HL-60 (cell line): Measurements from ENCODE around the gene PHF14.

ENCODE experiments used
- DNase-seq, 2 experiments: peaks; one replicate each; pipeline ENCODE4 v3.0.0-alpha.2; 2010 to 2020; ENCODE audit warnings: low read depth in 1 of 2, low spot score in 1 of 2
- H3K27ac ChIP-seq: fragments of 250-450 bp; sonication (Bioruptor Pico); replicated peaks from 2 replicates; pipeline ENCODE4 v1.5.1; 2020; ENCODE audit warnings: mild to moderate bottlenecking, moderate library complexity
- H3K27me3 ChIP-seq: fragments of 250-450 bp; sonication (Bioruptor Pico); 2 replicates; pipeline ENCODE4 v1.5.1; 2021; ENCODE audit warnings: mild to moderate bottlenecking, moderate library complexity; ENCODE audit not compliant: insufficient read depth, poor library complexity, severe bottlenecking
- H3K4me3 ChIP-seq: replicated peaks from 2 replicates; pipeline ENCODE4 v1.5.1; 2011; ENCODE audit warnings: mild to moderate bottlenecking, control low read depth, low read length; ENCODE audit not compliant: insufficient read depth
- CTCF ChIP-seq: IDR thresholded peaks from one replicate; pipeline ENCODE4 v1.5.1; 2011; ENCODE audit warnings: low read length, control low read depth, inconsistent platforms; ENCODE audit not compliant: insufficient read depth
- GABPA ChIP-seq: IDR thresholded peaks from 2 replicates; pipeline ENCODE4 v1.6.1; 2012; ENCODE audit warnings: low read depth
- POLR2AphosphoS5 ChIP-seq: IDR thresholded peaks from 2 replicates; pipeline ENCODE4 v1.6.1; 2012; ENCODE audit warnings: low read depth
- REST ChIP-seq: IDR thresholded peaks from 2 replicates; pipeline ENCODE4 v1.6.1; 2012; ENCODE audit warnings: low read depth; ENCODE audit not compliant: insufficient replicate concordance
- SPI1 ChIP-seq: IDR thresholded peaks from 2 replicates; pipeline ENCODE4 v1.6.1; 2012; ENCODE audit warnings: low read depth, mild to moderate bottlenecking, borderline replicate concordance

The PHF14 gene

GRCh38 chr7:11130012-11130411 lies 156.3 kb downstream of the PHF14 start:
- Histone ChIP-seq H3K4me3 (no peak overlapping the region), H3K27me3 (no peaks in the 10 kb centered on the region), H3K27ac (no peak overlapping the region)
- DNase-seq: no peak
- TF ChIP-seq POLR2AphosphoS5 (no peak), CTCF (no peak), REST (no peak), GABPA (no peak)

- no peak overlapping the region for H3K27ac ChIP-seq
- TF ChIP-seq CTCF (no peak), GABPA (no peak), SPI1 (no peak), REST (no peak), POLR2AphosphoS5 (no peak)
- no peak for DNase-seq
These were observed 156.9 kb downstream of the PHF14 start for GRCh38 chr7:11130601-11131000.

GRCh38 chr7:11133436-11133959 lies 159.8 kb downstream of the PHF14 start:
- TF ChIP-seq REST: no peak
- TF ChIP-seq POLR2AphosphoS5: no peak
- Histone ChIP-seq H3K27me3 (no peaks in the 10 kb centered on the region), H3K27ac (no peak overlapping the region), H3K4me3 (no peak overlapping the region)
- no peak for DNase-seq

More at GRCh38 chr7:11130601-11131000, 156.9 kb downstream of the PHF14 start:
- no peaks in the 10 kb centered on the region for H3K27me3 ChIP-seq
- H3K4me3 ChIP-seq: no peak overlapping the region

- no peak overlapping the region for H3K4me3 ChIP-seq
- no peak overlapping the region for H3K27ac ChIP-seq
- no peaks in the 10 kb centered on the region for H3K27me3 ChIP-seq
- no peak for DNase-seq
- TF ChIP-seq CTCF (no peak), POLR2AphosphoS5 (no peak), REST (no peak), SPI1 (no peak), GABPA (no peak)
These were observed 161.9 kb downstream of the PHF14 start for GRCh38 chr7:11135573-11135972.
